SK-N-SH treated with all-trans-retinoic acid at 6 μM for 48 hours (cell line): ENCODE results near the gene ZBED4.

Experiments used
- CSRNP3 ChIP-seq: fragments of 250-450 bp; sonication (Bioruptor Pico); IDR thresholded peaks from 2 replicates; pipeline ENCODE4 v1.5.1; 2021; ENCODE audit warnings: mild to moderate bottlenecking, moderate library complexity
- RARB ChIP-seq: fragments of 250-450 bp; sonication (Bioruptor Pico); IDR thresholded peaks from 2 replicates; pipeline ENCODE4 v1.8.0; 2021; ENCODE audit warnings: mild to moderate bottlenecking, moderate library complexity

DNA sequence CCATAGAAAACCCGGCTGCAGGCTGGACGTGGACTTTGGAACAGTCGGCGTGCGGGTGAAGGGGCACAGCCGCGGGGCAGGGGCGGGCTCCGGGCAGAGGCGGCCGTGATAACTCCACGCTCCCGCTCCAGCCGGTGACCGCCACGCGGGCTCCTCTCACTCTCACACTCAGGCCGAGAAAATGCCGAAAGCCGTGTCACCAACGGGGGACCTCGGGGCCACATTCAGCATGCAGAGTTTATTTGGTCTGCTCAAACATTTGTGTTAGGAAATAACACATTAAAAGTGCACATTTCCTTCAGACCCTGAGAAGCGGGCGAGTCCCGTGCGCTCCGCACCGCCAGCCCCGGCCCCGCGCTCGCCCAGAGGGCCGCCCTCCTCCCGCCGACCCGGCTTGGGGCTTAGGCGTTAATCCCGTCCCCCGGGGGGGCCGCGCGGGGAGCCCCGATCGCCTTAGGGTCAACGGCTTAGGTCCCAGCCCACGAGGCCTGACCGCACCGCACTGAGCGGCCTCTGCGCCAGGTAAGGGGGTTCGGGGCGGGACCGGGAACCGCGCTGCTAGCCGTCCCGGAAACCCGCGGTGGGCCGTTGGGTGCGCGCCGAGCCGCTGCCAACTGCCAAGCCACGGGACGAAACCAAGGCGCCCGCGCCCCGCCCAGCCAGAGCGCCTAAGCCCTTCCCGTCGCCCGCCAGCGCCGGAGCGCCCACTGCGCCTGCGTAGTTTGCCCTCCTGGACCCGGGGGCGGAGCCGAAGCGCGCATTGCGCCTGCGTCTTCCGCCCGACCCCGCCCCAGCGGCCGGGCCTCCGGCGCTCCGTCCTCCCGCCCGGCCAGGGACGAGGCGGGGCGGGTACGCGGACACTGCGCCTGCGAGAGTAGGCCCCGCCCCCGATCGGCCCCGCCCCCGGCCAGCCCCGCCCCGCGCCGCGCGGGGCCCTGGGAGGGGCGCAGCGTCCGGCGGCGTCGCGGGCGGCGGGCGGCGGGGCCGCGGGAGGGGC is at the start of gene ZBED4:
- TF ChIP-seq RARB (CRISPR knock-in tag) (no peak), CSRNP3 (CRISPR knock-in tag) (no peak)
